Activated T-cell treated with anti-CD3 and anti-CD28 coated beads, Interleukin-2, amount 50 U/mL, for 24 hours (primary cell): ENCODE data around the gene GAN.

Experiments
- DNase-seq: peaks from one replicate; pipeline ENCODE4 v3.0.0-alpha.2; 2020
- H3K27ac Mint-ChIP-seq: 2 replicates; pipeline ENCODE4 v1.8.0; 2020; ENCODE audit warnings: mild to moderate bottlenecking, mixed read lengths
- H3K27me3 Mint-ChIP-seq: 2 replicates; pipeline ENCODE4 v1.8.0; 2020; ENCODE audit warnings: mixed read lengths
- H3K36me3 Mint-ChIP-seq: 2 replicates; pipeline ENCODE4 v1.8.0; 2020; ENCODE audit warnings: low read depth, mixed read lengths
- H3K4me1 Mint-ChIP-seq: 2 replicates; pipeline ENCODE4 v1.8.0; 2020; ENCODE audit warnings: low read depth, mixed read lengths
- H3K4me3 Mint-ChIP-seq: 2 replicates; pipeline ENCODE4 v1.8.0; 2020; ENCODE audit warnings: mild to moderate bottlenecking, moderate library complexity, mixed read lengths
- H3K9me3 Mint-ChIP-seq: 2 replicates; pipeline ENCODE4 v1.8.0; 2020; ENCODE audit warnings: mixed read lengths

The GAN gene, protein sequence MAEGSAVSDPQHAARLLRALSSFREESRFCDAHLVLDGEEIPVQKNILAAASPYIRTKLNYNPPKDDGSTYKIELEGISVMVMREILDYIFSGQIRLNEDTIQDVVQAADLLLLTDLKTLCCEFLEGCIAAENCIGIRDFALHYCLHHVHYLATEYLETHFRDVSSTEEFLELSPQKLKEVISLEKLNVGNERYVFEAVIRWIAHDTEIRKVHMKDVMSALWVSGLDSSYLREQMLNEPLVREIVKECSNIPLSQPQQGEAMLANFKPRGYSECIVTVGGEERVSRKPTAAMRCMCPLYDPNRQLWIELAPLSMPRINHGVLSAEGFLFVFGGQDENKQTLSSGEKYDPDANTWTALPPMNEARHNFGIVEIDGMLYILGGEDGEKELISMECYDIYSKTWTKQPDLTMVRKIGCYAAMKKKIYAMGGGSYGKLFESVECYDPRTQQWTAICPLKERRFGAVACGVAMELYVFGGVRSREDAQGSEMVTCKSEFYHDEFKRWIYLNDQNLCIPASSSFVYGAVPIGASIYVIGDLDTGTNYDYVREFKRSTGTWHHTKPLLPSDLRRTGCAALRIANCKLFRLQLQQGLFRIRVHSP

DNA sequence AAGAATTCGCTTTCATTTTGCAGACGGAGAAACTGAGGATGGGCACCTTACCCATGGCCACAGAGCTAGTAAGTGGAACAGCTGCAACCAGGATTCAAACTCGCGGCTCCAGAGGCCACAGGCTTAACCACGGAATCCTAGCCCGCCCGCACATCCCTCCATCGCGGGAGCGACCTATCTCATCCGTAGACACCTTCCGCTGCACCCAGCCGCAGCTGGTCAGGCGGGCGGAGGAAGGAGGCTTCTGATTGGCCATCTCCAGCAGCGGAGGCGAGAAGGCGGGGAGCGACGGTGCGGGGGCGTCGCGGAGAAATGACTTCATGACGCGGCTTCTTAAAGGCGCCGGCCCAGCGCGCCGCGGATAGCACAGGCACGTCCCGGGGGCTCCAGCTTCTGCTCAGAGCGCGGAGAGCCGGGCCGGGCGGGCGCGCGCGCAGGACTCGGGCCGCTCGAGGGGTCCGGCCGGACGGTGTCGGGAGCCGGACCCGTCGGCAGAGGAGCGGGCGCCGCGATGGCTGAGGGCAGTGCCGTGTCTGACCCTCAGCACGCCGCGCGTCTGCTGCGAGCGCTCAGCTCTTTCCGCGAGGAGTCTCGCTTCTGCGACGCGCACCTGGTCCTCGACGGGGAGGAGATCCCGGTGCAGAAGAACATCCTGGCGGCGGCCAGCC is at the start of gene GAN:
GAN (plus strand) TSS at position 360 of the 668 bp plus-strand sequence; CDS start at position 512, 152 bp downstream.
- peaks cover 70% of the 10 kb centered on the region for H3K4me1 Mint-ChIP-seq
- peak; percentile 94 for DNase-seq
- H3K4me3 Mint-ChIP-seq, result peak within 1 kb of the TSS; percentile 87
- no peaks in the 10 kb centered on the region for H3K9me3 Mint-ChIP-seq
- H3K27ac Mint-ChIP-seq, result peak within 1 kb of the TSS; percentile 87
- H3K27me3 Mint-ChIP-seq, result no peaks in the 10 kb centered on the region
- H3K36me3 Mint-ChIP-seq, result peaks cover 6% of the 10 kb centered on the region

DNA sequence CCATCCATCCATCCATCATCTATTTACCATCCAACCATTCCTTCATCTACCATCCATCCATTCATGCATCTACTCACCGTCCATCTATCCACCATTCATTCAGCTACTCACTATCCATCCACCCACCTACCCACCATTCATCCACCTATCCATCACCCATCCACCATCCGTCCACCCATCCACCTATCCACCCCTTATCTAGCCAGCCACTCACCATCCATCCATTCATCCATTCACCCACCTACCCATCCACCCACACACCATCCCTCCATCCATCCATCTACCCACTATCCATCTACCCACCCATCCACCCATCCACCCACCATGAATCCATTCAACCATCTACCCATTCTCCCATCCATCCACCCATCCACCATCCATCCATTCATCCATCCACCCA is 49.7 kb upstream of the GAN start:
- H3K27ac Mint-ChIP-seq, result no peak overlapping the region
- peaks cover 3% of the 10 kb centered on the region for H3K4me1 Mint-ChIP-seq
- no peaks in the 10 kb centered on the region for H3K27me3 Mint-ChIP-seq
- no peak overlapping the region for H3K4me3 Mint-ChIP-seq
- no peaks in the 10 kb centered on the region for H3K36me3 Mint-ChIP-seq
- no peak for DNase-seq
- H3K9me3 Mint-ChIP-seq, result no peaks in the 10 kb centered on the region

DNA sequence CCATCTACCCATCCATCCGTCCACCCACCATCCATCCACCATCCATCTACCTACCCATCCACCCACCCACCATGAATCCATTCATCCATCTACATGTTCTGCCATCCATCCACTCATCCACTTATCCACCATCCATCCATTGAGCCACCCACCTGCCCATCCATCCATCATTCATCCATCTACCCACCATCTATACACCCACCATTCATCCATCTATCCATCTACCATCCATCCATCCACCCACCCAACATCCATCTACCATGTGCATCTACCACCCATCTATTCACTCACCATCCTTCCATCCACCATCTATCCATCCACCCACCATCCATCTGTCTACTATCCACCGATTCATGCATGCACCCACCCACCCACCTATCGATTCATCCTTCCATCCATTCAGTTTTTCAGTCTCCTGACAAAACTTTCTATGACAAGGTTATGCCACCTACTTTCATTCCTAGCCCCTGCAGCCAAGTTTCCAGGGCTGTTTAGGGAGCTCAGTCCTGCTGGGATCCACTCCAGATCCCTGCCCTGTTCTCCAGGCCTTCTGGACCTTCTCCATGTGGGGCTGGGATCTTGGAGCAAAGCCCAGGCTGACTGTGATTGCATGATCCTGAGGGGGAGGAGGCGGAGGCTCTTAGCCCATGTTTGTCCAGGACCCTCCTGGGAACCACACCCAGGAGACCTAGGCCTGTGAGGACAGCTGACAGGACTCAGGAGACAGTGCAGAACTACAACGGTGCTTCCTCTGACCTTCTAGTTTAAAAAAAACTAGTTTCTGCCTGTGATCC is 48.9 kb upstream of the GAN start:
- Mint-ChIP-seq H3K9me3 (no peaks in the 10 kb centered on the region), H3K4me3 (no peak overlapping the region), H3K27me3 (no peaks in the 10 kb centered on the region), H3K36me3 (no peaks in the 10 kb centered on the region), H3K27ac (no peak overlapping the region), H3K4me1 (peaks cover 3% of the 10 kb centered on the region)
- DNase-seq, result no peak

- Mint-ChIP-seq H3K4me3 (no peak overlapping the region), H3K9me3 (no peaks in the 10 kb centered on the region), H3K27ac (no peak overlapping the region), H3K36me3 (no peaks in the 10 kb centered on the region), H3K27me3 (peaks cover 4% of the 10 kb centered on the region), H3K4me1 (peaks cover 3% of the 10 kb centered on the region)
- no peak for DNase-seq
Measured at GRCh38 chr16:81266680-81267095, 48.1 kb upstream of the GAN start.

DNA sequence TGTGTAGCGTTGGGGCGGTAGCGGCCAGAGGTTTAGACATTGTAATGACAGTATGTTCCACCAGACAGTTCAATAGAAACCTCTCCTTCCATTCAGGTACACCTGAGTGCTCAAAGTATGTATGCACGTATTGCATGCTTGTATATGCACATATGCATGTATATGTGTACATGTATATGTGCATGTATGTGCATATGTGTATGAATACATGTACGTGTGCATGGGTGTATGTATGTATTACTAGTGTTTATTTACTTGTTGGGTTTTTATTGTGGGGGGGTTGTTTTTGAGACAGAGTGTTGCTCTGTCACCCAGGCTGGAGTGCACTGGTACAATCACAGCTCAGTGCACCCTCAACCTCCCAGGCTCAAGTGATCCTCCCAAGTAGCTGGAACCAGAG is 46.3 kb upstream of the GAN start:
- no peaks in the 10 kb centered on the region for H3K36me3 Mint-ChIP-seq
- H3K27me3 Mint-ChIP-seq, result peaks cover 4% of the 10 kb centered on the region
- peaks cover 3% of the 10 kb centered on the region for H3K4me1 Mint-ChIP-seq
- DNase-seq, result no peak
- no peak overlapping the region for H3K27ac Mint-ChIP-seq
- no peak overlapping the region for H3K4me3 Mint-ChIP-seq
- H3K9me3 Mint-ChIP-seq, result no peaks in the 10 kb centered on the region

- Mint-ChIP-seq H3K4me1 (no peaks in the 10 kb centered on the region), H3K36me3 (no peaks in the 10 kb centered on the region), H3K9me3 (no peaks in the 10 kb centered on the region), H3K27ac (no peak overlapping the region), H3K4me3 (no peak overlapping the region), H3K27me3 (peaks cover 4% of the 10 kb centered on the region)
- no peak for DNase-seq
Measured at GRCh38 chr16:81273223-81273950, 41.4 kb upstream of the GAN start.

DNA sequence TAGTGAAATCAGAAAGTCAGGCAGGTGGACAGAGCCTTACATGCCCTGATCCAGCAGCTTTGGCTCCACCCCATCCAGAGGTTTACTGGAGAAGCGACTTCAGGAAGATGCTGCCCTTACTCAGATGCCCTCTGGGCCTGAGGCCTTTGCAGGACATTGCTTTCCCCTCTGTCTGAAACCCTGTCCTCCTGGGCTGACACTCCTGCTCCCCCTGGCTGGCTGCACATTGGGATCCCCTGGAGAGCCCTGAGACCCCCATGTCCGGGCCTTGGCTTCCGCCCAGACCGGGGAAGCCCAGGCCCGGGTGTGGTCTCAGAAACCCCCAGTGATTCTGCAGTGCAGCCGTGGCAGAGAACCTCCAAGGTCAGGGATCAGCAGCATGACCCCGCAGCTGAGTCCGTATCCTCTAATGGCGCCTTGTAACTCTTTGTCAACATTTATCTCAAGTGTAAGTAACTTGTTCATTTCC is 39.7 kb upstream of the GAN start:
- no peak overlapping the region for H3K27ac Mint-ChIP-seq
- H3K9me3 Mint-ChIP-seq, result no peaks in the 10 kb centered on the region
- H3K27me3 Mint-ChIP-seq, result peaks cover 4% of the 10 kb centered on the region
- DNase-seq, result no peak
- H3K4me3 Mint-ChIP-seq, result no peak overlapping the region
- H3K4me1 Mint-ChIP-seq, result no peaks in the 10 kb centered on the region
- no peaks in the 10 kb centered on the region for H3K36me3 Mint-ChIP-seq

DNA sequence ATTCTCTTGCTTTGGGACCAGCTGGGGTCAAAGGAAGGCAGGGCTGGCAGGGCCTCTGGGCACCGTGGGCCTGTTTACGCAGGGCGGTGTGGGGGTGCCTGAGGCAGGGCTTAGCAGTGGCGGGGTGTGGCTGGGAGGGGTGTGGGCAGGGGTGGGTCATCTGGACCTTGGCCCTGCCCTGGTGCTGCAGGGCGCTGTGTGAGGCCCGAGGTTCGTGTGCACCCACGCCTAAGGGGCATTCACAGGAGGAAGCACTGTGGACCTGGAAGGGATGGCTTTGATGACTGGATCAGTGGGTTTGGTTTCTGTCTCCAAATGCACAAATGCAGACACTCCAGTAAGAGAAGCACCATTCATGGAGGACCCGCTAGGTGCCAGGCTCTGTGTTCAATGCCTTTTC is 39.0 kb upstream of the GAN start:
- H3K27ac Mint-ChIP-seq, result no peak overlapping the region

GRCh38 chr16:81276323-81276722 is 38.4 kb upstream of the GAN start:
- Mint-ChIP-seq H3K4me3 (no peak overlapping the region), H3K27me3 (peaks cover 4% of the 10 kb centered on the region), H3K36me3 (no peaks in the 10 kb centered on the region), H3K27ac (no peak overlapping the region), H3K4me1 (no peaks in the 10 kb centered on the region), H3K9me3 (no peaks in the 10 kb centered on the region)
- DNase-seq, result no peak

More for the DNA sequence above, 39.0 kb upstream of the GAN start:
- H3K27me3 Mint-ChIP-seq, result peaks cover 4% of the 10 kb centered on the region
- no peak for DNase-seq
- no peaks in the 10 kb centered on the region for H3K9me3 Mint-ChIP-seq
- H3K4me3 Mint-ChIP-seq, result no peak overlapping the region
- H3K36me3 Mint-ChIP-seq, result no peaks in the 10 kb centered on the region
- no peaks in the 10 kb centered on the region for H3K4me1 Mint-ChIP-seq

- Mint-ChIP-seq H3K36me3 (no peaks in the 10 kb centered on the region), H3K27me3 (no peaks in the 10 kb centered on the region), H3K9me3 (no peaks in the 10 kb centered on the region), H3K4me3 (no peak overlapping the region), H3K4me1 (no peaks in the 10 kb centered on the region), H3K27ac (no peak overlapping the region)
- DNase-seq, result no peak
Measured at GRCh38 chr16:81277541-81278080, 37.2 kb upstream of the GAN start.

DNA sequence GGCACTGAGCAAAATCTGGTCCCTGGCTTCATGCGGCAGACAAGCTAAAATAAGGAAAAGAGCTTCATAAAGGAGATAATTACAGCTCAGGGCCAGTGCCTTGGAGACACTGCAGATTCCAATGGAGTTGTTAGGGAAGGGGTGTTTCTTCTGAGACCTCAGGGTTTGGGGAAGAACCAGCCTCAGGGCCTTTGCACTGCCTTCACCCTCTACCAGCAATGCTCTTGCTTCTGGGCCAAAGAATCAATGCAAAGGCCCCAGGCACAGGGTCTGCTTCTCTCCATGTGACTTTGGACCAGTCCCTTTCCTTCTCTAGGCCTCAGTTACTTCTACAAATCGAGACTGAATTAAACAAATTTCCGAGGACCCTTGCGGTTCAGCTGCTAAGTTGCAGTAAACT is 36.2 kb upstream of the GAN start:
- Mint-ChIP-seq H3K9me3 (no peaks in the 10 kb centered on the region), H3K27me3 (no peaks in the 10 kb centered on the region), H3K4me1 (no peaks in the 10 kb centered on the region), H3K27ac (no peak overlapping the region), H3K4me3 (no peak overlapping the region), H3K36me3 (no peaks in the 10 kb centered on the region)
- DNase-seq, result no peak

DNA sequence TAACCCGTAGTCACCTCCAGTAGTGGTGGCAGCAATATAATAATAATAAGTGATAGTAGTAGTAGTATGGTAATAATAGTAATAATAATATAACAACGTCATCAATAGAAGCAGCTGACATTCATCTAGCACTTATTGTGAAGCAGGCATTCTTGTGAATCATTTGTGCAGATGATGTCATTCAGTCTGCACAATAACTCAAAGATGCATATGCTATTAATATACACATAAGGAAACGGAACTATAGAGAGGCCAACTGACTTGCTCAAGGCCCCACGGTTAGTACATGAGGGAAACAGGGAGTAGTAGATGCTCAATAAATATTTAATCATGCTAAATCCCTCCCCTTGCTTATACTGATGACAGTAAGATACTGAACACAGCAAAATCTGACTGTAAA is 35.4 kb upstream of the GAN start:
- no peak for DNase-seq
- no peaks in the 10 kb centered on the region for H3K27me3 Mint-ChIP-seq

DNA sequence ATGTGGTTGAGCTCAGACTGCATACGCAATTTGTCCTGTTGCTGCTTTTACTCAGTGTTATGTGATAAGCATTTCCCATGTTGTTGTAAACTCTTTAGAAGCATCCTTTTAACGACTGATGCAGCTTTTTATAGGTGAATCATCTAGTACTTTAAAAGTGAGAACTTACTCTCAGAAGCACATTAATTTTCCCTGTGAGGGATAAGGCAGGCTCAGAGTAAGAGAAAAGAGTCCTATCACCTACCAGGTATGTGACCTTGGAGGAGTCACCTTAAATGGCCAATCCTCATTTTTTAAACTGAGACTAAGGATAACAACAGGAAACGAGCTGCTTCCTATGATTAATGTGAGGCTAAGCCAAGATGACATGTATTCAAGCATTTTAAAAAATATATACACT is 34.4 kb upstream of the GAN start:
- Mint-ChIP-seq H3K27me3 (no peaks in the 10 kb centered on the region), H3K9me3 (no peaks in the 10 kb centered on the region), H3K36me3 (no peaks in the 10 kb centered on the region), H3K27ac (no peak overlapping the region), H3K4me3 (no peak overlapping the region), H3K4me1 (no peaks in the 10 kb centered on the region)
- DNase-seq, result no peak

More for the DNA sequence above, 35.4 kb upstream of the GAN start:
- H3K9me3 Mint-ChIP-seq, result no peaks in the 10 kb centered on the region
- H3K27ac Mint-ChIP-seq, result no peak overlapping the region
- H3K36me3 Mint-ChIP-seq, result no peaks in the 10 kb centered on the region
- no peaks in the 10 kb centered on the region for H3K4me1 Mint-ChIP-seq
- H3K4me3 Mint-ChIP-seq, result no peak overlapping the region

DNA sequence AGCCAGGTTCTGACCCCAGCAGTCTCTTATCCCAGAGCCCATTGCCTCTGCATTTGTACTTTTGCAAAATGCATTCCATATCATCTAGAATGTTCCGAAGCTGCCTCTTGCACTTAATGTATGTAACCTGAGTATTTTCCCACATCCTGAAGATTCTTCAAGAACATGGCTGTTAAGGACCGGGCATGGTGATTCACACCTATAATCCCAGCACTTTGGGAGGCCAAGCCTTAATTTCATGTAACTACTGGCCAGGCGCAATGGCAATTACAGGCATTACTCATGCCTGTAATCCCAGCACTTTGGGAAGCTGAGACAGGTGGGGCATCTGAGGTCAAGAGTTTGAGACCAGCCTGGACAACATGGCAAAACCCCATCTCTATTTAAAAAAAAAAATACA is 31.7 kb upstream of the GAN start:
- no peak overlapping the region for H3K27ac Mint-ChIP-seq
- no peak overlapping the region for H3K4me3 Mint-ChIP-seq
- no peaks in the 10 kb centered on the region for H3K9me3 Mint-ChIP-seq
- H3K27me3 Mint-ChIP-seq, result no peaks in the 10 kb centered on the region
- no peak for DNase-seq
- H3K36me3 Mint-ChIP-seq, result no peaks in the 10 kb centered on the region
- H3K4me1 Mint-ChIP-seq, result no peaks in the 10 kb centered on the region
